ENCODE data around the gene HMGN1.

The HMGN1 gene

GRCh38 chr21:39366563-39366962 is 17.7 kb upstream of the HMGN1 start:
- no peak overlapping the region for H3K4me3 ChIP-seq (ENCODE audit: control insufficient read depth, low read depth, low read length)
- no peak for DNase-seq (ENCODE audit: low read depth)
- no peak for TF ChIP-seq CTCF (conservative IDR thresholded peaks at IDR 0.05; ENCODE audit: control insufficient read depth, insufficient read depth, low read depth, low read length)

DNA sequence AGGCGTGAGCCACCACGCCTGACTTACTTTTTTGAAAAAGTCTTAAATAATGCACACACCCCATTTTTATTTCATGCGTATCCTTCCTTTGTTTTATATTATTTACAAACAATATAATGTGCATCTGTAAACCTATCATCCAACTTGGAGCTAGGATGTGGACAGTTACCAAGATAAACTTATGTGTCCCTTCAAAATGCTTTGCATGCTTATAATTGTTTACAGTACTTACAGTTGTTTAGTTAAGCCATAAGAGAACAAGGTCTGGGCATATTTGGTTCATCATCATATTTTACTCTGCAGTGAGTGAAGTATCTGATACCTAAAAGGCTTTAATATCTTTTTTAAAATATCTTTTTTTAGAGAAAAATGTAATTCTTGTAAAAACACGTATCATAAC is 16.1 kb upstream of the HMGN1 start:
- DNase-seq (ENCODE audit: low read depth), result no peak
- TF ChIP-seq CTCF (conservative IDR thresholded peaks at IDR 0.05; ENCODE audit: control insufficient read depth, insufficient read depth, low read depth, low read length), result no peak
- no peak overlapping the region for H3K4me3 ChIP-seq (ENCODE audit: control insufficient read depth, low read depth, low read length)

DNA sequence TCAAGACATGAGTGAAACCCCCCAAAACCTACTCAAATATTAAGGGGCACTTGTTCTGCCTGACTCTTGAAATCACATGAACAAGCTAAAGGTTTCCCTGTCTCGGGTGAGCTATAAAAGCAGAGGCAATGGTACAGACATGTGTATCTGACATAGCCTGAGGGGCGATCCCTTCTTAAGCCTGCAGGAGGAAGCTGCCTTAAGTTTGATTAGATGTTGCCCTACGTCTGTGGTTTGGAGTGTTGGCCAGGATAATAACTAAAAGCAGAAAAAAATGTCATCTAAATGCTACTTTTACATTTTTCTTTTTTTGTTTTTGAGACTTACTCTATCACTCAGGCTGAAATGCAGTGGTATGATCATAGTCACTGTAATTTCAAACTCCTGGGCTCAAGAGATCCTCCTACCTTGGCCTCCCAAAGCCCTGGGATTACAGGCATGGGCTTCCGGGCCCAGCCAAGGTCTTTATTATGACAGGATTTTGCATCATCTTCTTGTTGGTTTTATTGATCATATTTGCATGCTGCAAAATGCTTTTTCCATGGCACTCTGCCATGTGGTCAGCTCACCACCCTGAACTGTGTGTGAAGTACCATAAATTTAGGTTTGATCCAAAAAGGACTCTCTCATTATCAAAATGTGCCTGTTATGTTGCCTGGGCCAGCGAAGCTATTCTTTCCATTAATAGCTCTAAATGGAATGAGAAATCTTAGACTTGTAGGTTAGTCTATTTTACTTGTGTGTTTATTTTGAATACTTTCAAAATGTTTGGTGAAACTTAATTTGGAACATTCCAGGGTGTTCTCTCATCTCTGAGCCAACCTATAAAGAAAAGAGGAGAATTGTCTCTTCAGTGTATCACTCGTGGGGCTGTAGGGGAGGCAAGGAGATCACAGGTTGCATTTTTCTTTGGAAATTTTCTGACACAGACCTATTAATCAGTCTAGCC is 15.0 kb upstream of the HMGN1 start:
- TF ChIP-seq CTCF (conservative IDR thresholded peaks at IDR 0.05; ENCODE audit: control insufficient read depth, insufficient read depth, low read depth, low read length), result no peak
- no peak for DNase-seq (ENCODE audit: low read depth)
- H3K4me3 ChIP-seq (ENCODE audit: control insufficient read depth, low read depth, low read length), result no peak overlapping the region

DNA sequence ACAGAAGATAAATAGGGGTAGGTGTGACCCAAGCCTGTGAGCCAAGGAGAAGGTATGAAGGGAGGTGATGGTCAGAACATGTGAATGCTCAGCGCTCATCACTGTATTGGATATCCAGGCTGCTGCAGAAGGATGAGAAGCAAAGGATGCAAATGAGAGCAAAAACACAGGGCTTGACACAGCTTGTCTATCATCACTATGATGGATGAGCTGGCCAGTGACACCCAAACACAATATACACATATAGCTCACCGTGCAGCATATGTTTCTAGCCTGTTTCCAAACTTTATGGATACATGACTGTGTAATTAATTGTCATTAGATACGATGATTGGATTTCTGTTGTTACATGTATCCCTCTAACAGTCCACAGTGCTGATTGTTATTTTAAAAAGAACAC is 13.8 kb upstream of the HMGN1 start:
- H3K4me3 ChIP-seq (ENCODE audit: control insufficient read depth, low read depth, low read length), result no peak overlapping the region
- no peak for TF ChIP-seq CTCF (conservative IDR thresholded peaks at IDR 0.05; ENCODE audit: control insufficient read depth, insufficient read depth, low read depth, low read length)
- DNase-seq (ENCODE audit: low read depth), result no peak

DNA sequence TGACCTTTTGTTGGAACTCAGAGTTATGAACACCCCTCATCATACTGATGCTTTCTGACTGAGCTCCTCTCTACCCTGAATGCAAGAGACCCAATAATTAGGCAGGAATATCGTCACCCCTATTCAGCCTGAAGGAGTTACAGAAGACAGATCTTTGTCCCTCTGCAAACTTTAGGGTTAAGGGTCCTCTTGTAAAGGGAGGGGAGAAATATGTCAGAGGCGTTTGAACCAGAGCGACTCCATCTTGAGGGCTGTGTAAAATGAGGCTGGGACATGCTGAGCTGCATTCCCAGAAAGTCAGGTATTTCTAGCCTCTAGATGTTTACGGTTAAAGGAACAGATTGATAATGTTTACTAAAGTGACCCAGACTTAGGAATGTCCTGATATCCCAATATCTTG is 10.5 kb upstream of the HMGN1 start:
- no peak for DNase-seq (ENCODE audit: low read depth)
- no peak overlapping the region for H3K4me3 ChIP-seq (ENCODE audit: control insufficient read depth, low read depth, low read length)
- TF ChIP-seq CTCF (conservative IDR thresholded peaks at IDR 0.05; ENCODE audit: control insufficient read depth, insufficient read depth, low read depth, low read length), result no peak

GRCh38 chr21:39353295-39353694 is 4.4 kb upstream of the HMGN1 start:
- H3K4me3 ChIP-seq (ENCODE audit: control insufficient read depth, low read depth, low read length), result no peak overlapping the region
- no peak for TF ChIP-seq CTCF (conservative IDR thresholded peaks at IDR 0.05; ENCODE audit: control insufficient read depth, insufficient read depth, low read depth, low read length)
- DNase-seq (ENCODE audit: low read depth), result peak; percentile 36

All from fibroblast of mammary gland (primary cell).